ENCODE measurements around the gene URM1. TPM values are rescaled to one million over a fixed set of nuclear protein-coding genes. Genes with fewer than 3 reads are reported as not detected.

The URM1 gene
- polyA plus RNA-seq, 1 donor from 2014 or later: 80.8 TPM

- TF ChIP-seq, protein P1, sequence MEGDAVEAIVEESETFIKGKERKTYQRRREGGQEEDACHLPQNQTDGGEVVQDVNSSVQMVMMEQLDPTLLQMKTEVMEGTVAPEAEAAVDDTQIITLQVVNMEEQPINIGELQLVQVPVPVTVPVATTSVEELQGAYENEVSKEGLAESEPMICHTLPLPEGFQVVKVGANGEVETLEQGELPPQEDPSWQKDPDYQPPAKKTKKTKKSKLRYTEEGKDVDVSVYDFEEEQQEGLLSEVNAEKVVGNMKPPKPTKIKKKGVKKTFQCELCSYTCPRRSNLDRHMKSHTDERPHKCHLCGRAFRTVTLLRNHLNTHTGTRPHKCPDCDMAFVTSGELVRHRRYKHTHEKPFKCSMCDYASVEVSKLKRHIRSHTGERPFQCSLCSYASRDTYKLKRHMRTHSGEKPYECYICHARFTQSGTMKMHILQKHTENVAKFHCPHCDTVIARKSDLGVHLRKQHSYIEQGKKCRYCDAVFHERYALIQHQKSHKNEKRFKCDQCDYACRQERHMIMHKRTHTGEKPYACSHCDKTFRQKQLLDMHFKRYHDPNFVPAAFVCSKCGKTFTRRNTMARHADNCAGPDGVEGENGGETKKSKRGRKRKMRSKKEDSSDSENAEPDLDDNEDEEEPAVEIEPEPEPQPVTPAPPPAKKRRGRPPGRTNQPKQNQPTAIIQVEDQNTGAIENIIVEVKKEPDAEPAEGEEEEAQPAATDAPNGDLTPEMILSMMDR (IDR thresholded peaks at IDR 0.05; ENCODE audit: poor library complexity, severe bottlenecking): no peak
- no peak for TF ChIP-seq EP300 (conservative IDR thresholded peaks at IDR 0.05; ENCODE audit: poor library complexity, severe bottlenecking)
- no peak for TF ChIP-seq MXI1 (conservative IDR thresholded peaks at IDR 0.05; ENCODE audit: poor library complexity, severe bottlenecking)
- no peak for TF ChIP-seq SMC3 (conservative IDR thresholded peaks at IDR 0.05; ENCODE audit: poor library complexity)
- no peak for TF ChIP-seq REST (IDR thresholded peaks at IDR 0.05; ENCODE audit: borderline replicate concordance)
- no peak for TF ChIP-seq EZH2 (IDR thresholded peaks at IDR 0.05; ENCODE audit: borderline replicate concordance, insufficient read depth, low read length, poor library complexity, severe bottlenecking)
- no peak for TF ChIP-seq RAD21 (conservative IDR thresholded peaks at IDR 0.05)
- no peak for TF ChIP-seq POLR2AphosphoS5 (IDR thresholded peaks at IDR 0.05)
- Histone ChIP-seq H3K9me3 (ENCODE audit: low read length) (no peaks in the 10 kb centered on the region), H2AFZ (ENCODE audit: low read depth, low read length) (no peak overlapping the region), H3K4me3 (ENCODE audit: low read length) (no peak overlapping the region), H3F3A (ENCODE audit: insufficient read depth, low read length, poor library complexity, severe bottlenecking) (no peaks in the 10 kb centered on the region), H3K4me2 (ENCODE audit: low read length) (no peak overlapping the region), H3K9ac (ENCODE audit: low read length) (no peak overlapping the region), H3K36me3 (ENCODE audit: insufficient read depth, low read length) (no peaks in the 10 kb centered on the region), H3K27me3 (ENCODE audit: insufficient read depth, low read depth, low read length) (no peaks in the 10 kb centered on the region), H3K27ac (ENCODE audit: low read length) (no peak overlapping the region), H3K79me2 (replicated peaks; ENCODE audit: insufficient read depth, low read length) (no peaks in the 10 kb centered on the region), H4K20me1 (ENCODE audit: insufficient read depth) (no peaks in the 10 kb centered on the region), H3K9me2 (ENCODE audit: insufficient read depth, low read length) (no peaks in the 10 kb centered on the region)
These were observed 10.3 kb upstream of the URM1 start for GRCh38 chr9:128360826-128361225.

DNA sequence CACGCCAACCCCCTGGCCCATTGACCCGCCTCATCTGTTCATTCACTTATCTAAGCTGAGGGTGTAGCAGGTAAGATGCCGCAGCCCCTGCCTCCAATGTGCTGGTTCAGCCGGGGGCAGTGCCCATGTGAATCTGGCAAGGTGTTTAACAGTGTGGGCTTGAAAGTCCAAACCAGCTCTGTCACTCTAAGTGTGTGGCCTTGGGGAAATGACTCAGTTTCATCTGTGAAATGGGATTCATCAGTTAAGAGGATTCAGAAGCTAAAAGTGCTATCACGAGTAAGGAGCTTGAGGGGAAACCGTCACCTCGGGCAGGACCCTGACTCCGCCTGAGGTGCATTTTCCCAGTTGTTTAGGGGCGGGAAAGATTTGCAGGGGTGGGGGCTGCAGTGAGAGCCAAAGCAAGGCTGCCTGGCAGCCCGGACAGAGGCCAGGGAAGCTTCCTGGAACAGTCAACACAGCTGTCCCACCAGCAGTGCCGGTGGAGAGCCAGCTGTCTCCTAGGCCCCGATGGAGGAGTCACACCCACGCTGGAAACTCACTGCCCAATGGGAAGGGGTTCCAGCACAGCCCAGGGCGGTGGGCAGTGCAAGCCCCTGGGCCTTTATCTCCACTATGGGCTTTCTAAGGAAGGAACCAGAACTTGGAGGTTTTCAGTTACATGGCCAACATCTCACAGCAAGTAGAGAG, 9.7 kb upstream of the URM1 start:
- Histone ChIP-seq H3K9me2 (ENCODE audit: insufficient read depth, low read length) (no peaks in the 10 kb centered on the region), H3K27me3 (ENCODE audit: insufficient read depth, low read depth, low read length) (no peaks in the 10 kb centered on the region), H3K9me3 (ENCODE audit: low read length) (no peaks in the 10 kb centered on the region), H3K36me3 (ENCODE audit: insufficient read depth, low read length) (no peaks in the 10 kb centered on the region), H3K27ac (ENCODE audit: low read length) (no peak overlapping the region), H3K4me3 (ENCODE audit: low read length) (peak overlapping the region; percentile 45), H2AFZ (ENCODE audit: low read depth, low read length) (peak overlapping the region; percentile 17), H3K4me2 (ENCODE audit: low read length) (no peak overlapping the region), H3K9ac (ENCODE audit: low read length) (peak overlapping the region; percentile 22), H3K79me2 (replicated peaks; ENCODE audit: insufficient read depth, low read length) (no peaks in the 10 kb centered on the region), H4K20me1 (ENCODE audit: insufficient read depth) (no peaks in the 10 kb centered on the region), H3F3A (ENCODE audit: insufficient read depth, low read length, poor library complexity, severe bottlenecking) (no peaks in the 10 kb centered on the region)
- no peak for TF ChIP-seq REST (IDR thresholded peaks at IDR 0.05; ENCODE audit: borderline replicate concordance)
- TF ChIP-seq EZH2 (IDR thresholded peaks at IDR 0.05; ENCODE audit: borderline replicate concordance, insufficient read depth, low read length, poor library complexity, severe bottlenecking): no peak
- TF ChIP-seq TAF1 (IDR thresholded peaks at IDR 0.05; ENCODE audit: low read depth): no peak
- no peak for TF ChIP-seq RAD21 (conservative IDR thresholded peaks at IDR 0.05)
- no peak for TF ChIP-seq SMC3 (conservative IDR thresholded peaks at IDR 0.05; ENCODE audit: poor library complexity)
- TF ChIP-seq POLR2AphosphoS5 (IDR thresholded peaks at IDR 0.05): no peak
- no peak for TF ChIP-seq MXI1 (conservative IDR thresholded peaks at IDR 0.05; ENCODE audit: poor library complexity, severe bottlenecking)
